ENCODE results near the gene MROH7.
A peak's percentile ranks its signal among the peaks of the same experiment; 100 is the strongest.

MROH7 gene

GRCh38 chr1:54711536-54711935 lies 70.0 kb downstream of the MROH7 start:
- Histone ChIP-seq H3K9me3 (ENCODE audit: control insufficient read depth, insufficient read depth, low read depth, low read length) (no peaks in the 10 kb centered on the region), H3K27ac (ENCODE audit: extremely low read depth, low read depth, low read length) (no peak overlapping the region), H3K4me1 (ENCODE audit: control insufficient read depth, insufficient read depth, low read length) (no peaks in the 10 kb centered on the region), H3K4me3 (ENCODE audit: low read depth, low read length) (no peak overlapping the region), H3K36me3 (ENCODE audit: control insufficient read depth in 2 of 2, insufficient read depth in 1 of 2, low read length in 2 of 2) (no peaks in the 10 kb centered on the region)
- ChIA-PET POLR2A (no interaction called here), CTCF (no interaction called here)
- TF ChIP-seq ZIC2 (tag by site-specific recombination; IDR thresholded peaks at IDR 0.05) (no peak), ZNF791 (tag by site-specific recombination; IDR thresholded peaks at IDR 0.05) (no peak), ZNF426 (tag by site-specific recombination; IDR thresholded peaks at IDR 0.05) (no peak)

GRCh38 chr1:54714881-54715492 lies 73.4 kb downstream of the MROH7 start:
- H3K4me3 ChIP-seq (ENCODE audit: low read depth, low read length), result no peak overlapping the region; the same call in 1 of the 2 replicates
- ChIA-PET CTCF (interaction anchor here (0.7 to 0.8 kb wide), 3 partner anchors 25 to 138 kb away, joined by 4 to 5 read pairs (median 5); no protein-coding TSS in a partner anchor), POLR2A (interaction anchor here (1.5 kb wide), 1 partner anchor 769 kb away, joined by 5 read pairs; the partner anchor contains the start of gene IFT25)
- no peak overlapping the region for H3K27ac ChIP-seq (ENCODE audit: extremely low read depth, low read depth, low read length)
- no peak for TF ChIP-seq SALL2 (tag by site-specific recombination; IDR thresholded peaks at IDR 0.05; ENCODE audit: borderline replicate concordance)
- TF ChIP-seq ZNF239 (tag by site-specific recombination; IDR thresholded peaks at IDR 0.05), result no peak
- H3K9me3 ChIP-seq (ENCODE audit: control insufficient read depth, insufficient read depth, low read depth, low read length), result no peaks in the 10 kb centered on the region
- H3K36me3 ChIP-seq (ENCODE audit: control insufficient read depth in 2 of 2, insufficient read depth in 1 of 2, low read length in 2 of 2), result peaks cover 11 to 28% of the 10 kb centered on the region in 2 experiments
- H3K4me1 ChIP-seq (ENCODE audit: control insufficient read depth, insufficient read depth, low read length), result 0 out of 2 replicates have a peak, but pooled peaks cover 2% of the 10 kb centered on the region

DNA sequence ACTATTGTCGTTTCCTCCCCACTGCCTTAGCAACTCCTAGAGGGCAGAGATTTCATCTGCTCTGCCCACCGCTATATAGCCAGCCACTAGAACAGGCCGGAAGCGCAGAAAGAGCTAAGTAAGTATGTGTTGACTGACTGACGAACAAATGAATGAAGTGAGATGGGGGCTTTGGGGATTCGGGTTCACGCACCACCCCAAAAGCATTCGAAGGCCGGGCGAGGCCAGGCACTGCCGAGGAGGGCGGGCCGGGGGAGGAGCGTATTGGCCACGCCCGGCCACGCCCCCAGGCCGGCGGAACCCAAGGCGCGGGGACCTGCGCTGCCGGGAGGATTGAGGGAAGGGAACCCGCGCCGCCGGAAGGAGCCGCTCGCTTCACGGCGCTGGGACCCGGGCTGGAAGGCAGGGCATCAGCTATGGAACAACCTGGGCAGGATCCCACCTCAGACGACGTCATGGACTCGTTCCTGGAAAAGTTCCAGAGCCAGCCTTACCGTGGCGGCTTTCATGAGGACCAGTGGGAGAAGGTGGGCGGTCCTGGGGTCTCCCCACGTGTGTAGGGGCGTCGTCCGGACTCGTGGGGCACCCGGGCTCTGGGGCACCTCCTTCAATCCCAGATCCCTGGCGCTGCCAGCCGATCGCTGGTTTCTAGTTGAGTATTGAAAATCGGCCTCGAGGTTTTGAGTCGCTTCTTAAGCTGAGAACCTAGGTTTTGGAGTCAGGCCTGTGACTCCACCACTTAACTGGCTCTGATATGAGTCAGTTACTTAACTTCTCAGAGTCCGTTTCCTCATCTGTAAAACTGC lies 74.1 kb downstream of the MROH7 start, which contains the start of gene TTC4:
TSS of gene TTC4 (plus strand) at position 369 of the 806 bp plus-strand sequence. CDS start at position 417, 48 bp downstream.
- Histone ChIP-seq H3K27ac (ENCODE audit: extremely low read depth, low read depth, low read length) (peak within 1 kb of the TSS; percentile 14; the same call in 1 of the 2 replicates), H3K4me3 (ENCODE audit: low read depth, low read length) (peak within 1 kb of the TSS; percentile 86), H3K4me1 (ENCODE audit: control insufficient read depth, insufficient read depth, low read length) (0 out of 2 replicates have a peak, but pooled peaks cover 2% of the 10 kb centered on the region), H3K9me3 (ENCODE audit: control insufficient read depth, insufficient read depth, low read depth, low read length) (no peaks in the 10 kb centered on the region), H3K36me3 (ENCODE audit: control insufficient read depth in 2 of 2, insufficient read depth in 1 of 2, low read length in 2 of 2) (peaks cover 15 to 34% of the 10 kb centered on the region in 2 experiments)
- POLR2A ChIA-PET, result interaction anchor here (1.5 kb wide), 1 partner anchor 770 kb away, joined by 5 read pairs; the partner anchor contains the start of gene IFT25
- CTCF ChIA-PET, result interaction anchor here (0.5 to 0.8 kb wide), 4 partner anchors 20 to 139 kb away, joined by 3 to 5 read pairs (median 4); no protein-coding TSS in a partner anchor
- TF ChIP-seq ZNF362 (tag by site-specific recombination; IDR thresholded peaks at IDR 0.05) (no peak), ZNF560 (tag by site-specific recombination; IDR thresholded peaks at IDR 0.05; ENCODE audit: borderline replicate concordance) (no peak), TCF7L2 (IDR thresholded peaks at IDR 0.05; ENCODE audit: borderline replicate concordance, low read depth, low read length) (no peak), ZSCAN18 (tag by site-specific recombination; IDR thresholded peaks at IDR 0.05) (no peak), ZEB2 (tag by site-specific recombination; IDR thresholded peaks at IDR 0.05) (peak; percentile 64; the same call in 1 of the 2 replicates), EGR2 (tag by site-specific recombination; IDR thresholded peaks at IDR 0.05; ENCODE audit: low read depth) (no peak), ZNF670 (tag by site-specific recombination; IDR thresholded peaks at IDR 0.05; ENCODE audit: low read depth) (no peak), BCL11B (tag by site-specific recombination; IDR thresholded peaks at IDR 0.05; ENCODE audit: low read depth) (no peak), SP7 (tag by site-specific recombination; IDR thresholded peaks at IDR 0.05) (peak; percentile 93), PRDM1 (tag by site-specific recombination; IDR thresholded peaks at IDR 0.05) (no peak), ZNF155 (tag by site-specific recombination; IDR thresholded peaks at IDR 0.05) (no peak), ZFP41 (tag by site-specific recombination; IDR thresholded peaks at IDR 0.05; ENCODE audit: borderline replicate concordance) (no peak), ZNF37A (tag by site-specific recombination; IDR thresholded peaks at IDR 0.05) (no peak), ZNF600 (tag by site-specific recombination; IDR thresholded peaks at IDR 0.05) (peak; percentile 86), PBX3 (CRISPR knock-in tag; IDR thresholded peaks at IDR 0.05) (peak; percentile 81; the same call in 1 of the 2 replicates), ZNF24 (tag by site-specific recombination; IDR thresholded peaks at IDR 0.05) (peak; percentile 92), ZNF211 (tag by site-specific recombination; IDR thresholded peaks at IDR 0.05; ENCODE audit: low read depth) (no peak), ZNF138 (tag by site-specific recombination; IDR thresholded peaks at IDR 0.05; ENCODE audit: borderline replicate concordance) (no peak), ZFP37 (tag by site-specific recombination; IDR thresholded peaks at IDR 0.05) (peak; percentile 81; the same call in 1 of the 2 replicates), ZNF114 (tag by site-specific recombination; IDR thresholded peaks at IDR 0.05) (no peak), ZBTB48 (tag by site-specific recombination; IDR thresholded peaks at IDR 0.05) (peak; percentile 89)
